HG03039 (cell line): ENCODE measurements around the gene DRG2.

Source experiments
- ATAC-seq: cut with Tn5 transposase; IDR thresholded peaks from one replicate; pipeline ENCODE4 v1.9.1; 2021; ENCODE audit warnings: mild to moderate bottlenecking, moderate library complexity; ENCODE audit not compliant: unreplicated experiment

The DRG2 gene

DNA sequence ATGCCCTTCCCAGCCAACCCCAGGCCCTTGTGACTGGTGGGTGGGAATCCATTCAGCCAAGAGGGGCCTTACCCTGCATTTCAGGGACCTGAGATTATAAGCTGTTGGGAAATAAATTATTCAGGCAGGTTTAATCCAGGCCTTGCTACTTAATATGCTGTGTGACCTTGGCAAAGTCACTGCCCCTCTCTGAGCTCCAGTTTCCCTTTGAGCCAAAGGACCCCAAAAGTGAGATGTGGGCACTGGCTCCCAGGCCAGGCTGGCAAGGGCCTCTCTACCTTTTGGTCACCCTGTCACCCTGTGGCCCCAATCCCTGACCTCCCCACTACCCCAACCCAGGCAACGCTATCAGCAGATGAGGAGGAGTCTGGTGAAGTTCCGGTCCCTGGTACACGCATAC, 54.7 kb downstream of the DRG2 start:
- ATAC-seq: no peak

DNA sequence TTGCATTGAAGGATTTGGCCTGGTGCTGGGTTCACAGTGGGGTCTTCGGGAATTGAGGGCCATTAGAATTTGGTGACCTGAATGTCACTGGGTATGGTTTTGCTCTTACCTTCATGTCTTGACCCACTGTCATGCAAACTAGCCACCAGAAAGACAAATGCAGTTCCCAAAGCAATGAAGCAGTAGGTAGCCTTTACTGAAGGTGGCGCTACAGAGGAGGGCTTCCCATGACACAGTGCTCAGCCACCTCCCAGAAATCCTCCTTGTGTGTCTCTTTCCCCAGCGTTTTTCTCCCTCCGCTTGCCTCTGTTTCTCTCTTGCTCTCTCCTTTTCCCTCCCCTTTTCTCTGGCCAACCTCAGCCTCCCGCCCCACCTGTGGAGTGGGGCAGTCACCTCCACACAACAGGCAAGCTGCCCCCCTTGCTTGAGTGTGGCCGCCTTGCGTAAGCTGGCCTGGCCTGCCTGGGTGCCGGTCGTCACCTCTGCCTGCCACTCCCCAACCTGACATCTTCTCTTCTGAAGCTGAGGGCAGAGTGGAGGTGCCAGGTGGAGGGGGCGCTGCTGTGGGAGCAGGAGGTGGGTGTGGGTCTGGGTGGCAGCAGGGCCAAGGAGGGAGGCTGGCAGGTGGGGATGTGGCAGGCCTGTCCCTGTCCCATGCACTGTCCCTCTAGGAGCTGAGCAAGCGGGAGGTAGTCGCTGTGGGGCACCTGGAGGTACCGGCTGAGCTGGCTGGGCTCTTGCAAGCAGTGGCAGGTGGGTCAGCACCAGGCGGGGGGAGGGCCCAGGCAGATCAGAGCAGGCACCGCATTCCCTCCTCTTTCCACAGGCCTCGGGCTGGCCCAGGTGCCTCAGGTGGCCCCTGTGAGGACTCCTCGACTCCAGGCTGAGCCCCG, 55.5 kb downstream of the DRG2 start:
- no peak for ATAC-seq

- ATAC-seq: no peak
These were observed 56.5 kb downstream of the DRG2 start for GRCh38 chr17:18144261-18144660.

- no peak for ATAC-seq
These were observed 57.1 kb downstream of the DRG2 start for GRCh38 chr17:18144855-18145254.

DNA sequence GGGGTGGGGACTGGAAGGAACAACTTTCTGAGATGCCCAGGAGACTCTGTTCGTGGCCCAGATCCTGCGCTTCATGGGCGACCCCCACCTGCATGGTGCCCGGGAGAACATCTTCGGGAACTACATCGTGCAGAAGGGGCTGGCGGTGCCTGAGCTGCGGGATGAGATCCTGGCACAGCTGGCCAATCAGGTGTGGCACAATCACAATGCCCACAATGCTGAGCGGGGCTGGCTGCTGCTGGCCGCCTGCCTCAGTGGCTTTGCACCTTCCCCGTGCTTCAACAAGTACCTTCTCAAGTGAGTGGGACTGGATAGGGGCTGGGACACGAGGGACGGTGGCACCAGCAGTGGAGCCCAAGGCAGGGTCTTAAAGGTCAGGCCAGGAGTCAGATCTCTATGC, 58.1 kb downstream of the DRG2 start:
- no peak for ATAC-seq

DNA sequence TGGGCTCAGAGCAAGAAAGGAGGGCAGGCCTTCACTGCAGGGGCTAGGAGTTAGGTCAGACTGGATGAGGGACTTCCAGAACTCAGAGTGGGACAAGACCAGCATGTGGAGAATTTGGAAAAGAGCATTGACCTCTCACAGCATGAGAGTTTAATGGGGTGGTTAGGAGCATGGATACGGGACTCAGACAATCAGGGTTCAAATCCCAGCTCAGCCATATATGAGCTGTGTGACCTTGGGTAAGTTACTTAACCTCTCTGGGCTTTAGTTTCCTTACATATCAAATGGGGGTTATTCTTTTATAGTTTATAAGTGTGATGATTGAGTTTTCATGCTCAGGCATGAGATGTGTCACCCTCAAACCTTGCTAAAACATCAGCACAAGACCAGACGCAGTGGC, 58.5 kb downstream of the DRG2 start:
- ATAC-seq: no peak

GRCh38 chr17:18146980-18147379, 59.2 kb downstream of the DRG2 start:
- no peak for ATAC-seq

GRCh38 chr17:18148586-18148985, 60.8 kb downstream of the DRG2 start:
- ATAC-seq: no peak

DNA sequence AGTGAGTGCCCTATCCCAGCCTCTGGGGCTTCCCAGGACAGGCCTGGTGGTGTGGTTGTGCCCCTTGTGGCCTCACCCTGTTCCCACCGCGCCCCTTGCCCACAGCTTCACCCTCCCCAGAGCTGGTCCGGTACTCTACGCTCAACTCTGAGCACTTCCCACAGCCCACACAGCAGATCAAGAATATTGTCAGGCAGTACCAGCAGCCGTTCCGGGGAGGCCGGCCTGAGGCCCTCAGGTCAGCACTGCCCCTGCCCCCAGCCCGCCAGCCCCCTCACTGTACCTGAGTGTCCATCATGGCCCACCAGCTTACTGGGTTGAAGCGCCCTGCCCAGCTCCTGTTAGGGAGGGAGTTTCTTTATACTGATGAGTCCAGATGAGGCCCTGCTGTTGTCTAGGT, 63.5 kb downstream of the DRG2 start:
- ATAC-seq: no peak

- ATAC-seq: no peak
These were observed 67.4 kb downstream of the DRG2 start for GRCh38 chr17:18155179-18155578.

- no peak for ATAC-seq
These were observed 68.6 kb downstream of the DRG2 start for GRCh38 chr17:18156171-18156975.

DNA sequence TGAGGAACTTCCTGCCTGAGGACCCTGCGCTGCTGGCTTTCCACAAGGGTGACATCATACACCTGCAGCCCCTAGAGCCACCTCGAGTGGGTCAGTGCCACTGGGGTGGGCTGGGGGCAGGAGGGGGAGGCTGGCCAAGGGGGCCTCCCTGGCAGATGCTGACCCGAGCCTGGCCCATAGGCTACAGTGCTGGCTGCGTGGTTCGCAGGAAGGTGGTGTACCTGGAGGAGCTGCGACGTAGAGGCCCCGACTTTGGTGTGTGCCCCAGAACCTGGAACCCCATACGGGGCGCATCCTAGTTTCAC, 69.2 kb downstream of the DRG2 start:
- ATAC-seq: no peak
